ENCODE results near the gene HOXA4.

DNA sequence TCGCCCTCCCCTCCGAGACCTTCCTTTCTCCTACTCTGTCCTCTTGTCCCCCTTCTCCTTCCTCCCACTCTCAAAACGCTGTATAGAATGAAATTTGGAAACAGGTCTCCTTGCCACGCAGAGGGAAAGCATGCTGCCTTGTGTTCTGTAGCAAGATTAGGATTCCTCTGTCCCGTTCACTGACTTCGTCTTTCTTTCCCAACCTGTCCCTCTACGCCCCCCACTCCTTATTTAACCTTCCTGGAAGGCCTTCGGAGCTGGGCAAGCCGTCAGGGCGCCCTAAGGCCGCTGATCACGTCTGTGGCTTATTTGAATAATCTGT lies 33.4 kb upstream of the HOXA4 start:
- TF ChIP-seq, protein P1, sequence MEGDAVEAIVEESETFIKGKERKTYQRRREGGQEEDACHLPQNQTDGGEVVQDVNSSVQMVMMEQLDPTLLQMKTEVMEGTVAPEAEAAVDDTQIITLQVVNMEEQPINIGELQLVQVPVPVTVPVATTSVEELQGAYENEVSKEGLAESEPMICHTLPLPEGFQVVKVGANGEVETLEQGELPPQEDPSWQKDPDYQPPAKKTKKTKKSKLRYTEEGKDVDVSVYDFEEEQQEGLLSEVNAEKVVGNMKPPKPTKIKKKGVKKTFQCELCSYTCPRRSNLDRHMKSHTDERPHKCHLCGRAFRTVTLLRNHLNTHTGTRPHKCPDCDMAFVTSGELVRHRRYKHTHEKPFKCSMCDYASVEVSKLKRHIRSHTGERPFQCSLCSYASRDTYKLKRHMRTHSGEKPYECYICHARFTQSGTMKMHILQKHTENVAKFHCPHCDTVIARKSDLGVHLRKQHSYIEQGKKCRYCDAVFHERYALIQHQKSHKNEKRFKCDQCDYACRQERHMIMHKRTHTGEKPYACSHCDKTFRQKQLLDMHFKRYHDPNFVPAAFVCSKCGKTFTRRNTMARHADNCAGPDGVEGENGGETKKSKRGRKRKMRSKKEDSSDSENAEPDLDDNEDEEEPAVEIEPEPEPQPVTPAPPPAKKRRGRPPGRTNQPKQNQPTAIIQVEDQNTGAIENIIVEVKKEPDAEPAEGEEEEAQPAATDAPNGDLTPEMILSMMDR (IDR thresholded peaks at IDR 0.05) = no peak
- TF ChIP-seq POLR2A (IDR thresholded peaks at IDR 0.05) = no peak
